Sigmoid colon (tissue), 4 donors: Measurements from ENCODE around the gene AASDH.

ENCODE experiments used
- POLR2A ChIP-seq, 2 donors: fragments of 450-650 bp; IDR thresholded peaks; one replicate each; pipeline ENCODE4 v1.6.1; 2016; ENCODE audit warnings: antibody characterized with exemption in 2 of 2, mild to moderate bottlenecking in 2 of 2, moderate library complexity in 2 of 2
- POLR2AphosphoS5 ChIP-seq, 4 donors: sonication (generic); formaldehyde crosslinking; IDR thresholded peaks; one replicate each; pipeline ENCODE4 v1.6.1; 2017; ENCODE audit warnings: antibody characterized with exemption in 4 of 4
- TF ChIP-seq, protein P1 (sequence below), 4 experiments: fragments of 450-650 bp in 3 of 4; fragments of 200-600 bp in 1 of 4; IDR thresholded peaks; one replicate each; pipeline ENCODE4 v1.5.1; 2016 to 2019; ENCODE audit warnings: antibody characterized with exemption in 4 of 4, mild to moderate bottlenecking in 3 of 4, moderate library complexity in 2 of 4

DNA sequence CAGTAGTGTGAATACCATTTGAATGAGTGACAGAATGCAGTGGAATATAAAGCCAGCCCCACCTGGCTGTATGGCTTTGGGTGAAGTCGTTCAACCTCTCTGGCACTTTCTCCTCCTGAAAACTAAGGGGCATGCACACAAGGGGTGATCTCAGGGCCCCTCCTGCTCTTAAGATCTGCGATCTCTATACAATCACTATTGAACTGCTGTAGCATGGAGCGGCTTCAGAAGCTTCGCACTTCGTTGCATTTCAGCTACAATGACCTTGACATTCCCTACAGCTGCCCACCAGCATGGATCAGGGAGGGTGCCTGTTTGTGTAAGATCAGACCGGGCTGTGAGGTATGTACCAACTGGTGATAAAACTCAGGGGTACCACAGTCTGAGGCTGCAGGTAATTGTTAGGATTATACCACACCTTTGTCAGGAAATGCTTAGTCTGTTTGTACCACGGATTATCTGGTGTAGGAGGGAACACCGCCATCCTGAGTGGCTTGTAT is 85.2 kb downstream of the AASDH start:
- TF ChIP-seq, protein P1, sequence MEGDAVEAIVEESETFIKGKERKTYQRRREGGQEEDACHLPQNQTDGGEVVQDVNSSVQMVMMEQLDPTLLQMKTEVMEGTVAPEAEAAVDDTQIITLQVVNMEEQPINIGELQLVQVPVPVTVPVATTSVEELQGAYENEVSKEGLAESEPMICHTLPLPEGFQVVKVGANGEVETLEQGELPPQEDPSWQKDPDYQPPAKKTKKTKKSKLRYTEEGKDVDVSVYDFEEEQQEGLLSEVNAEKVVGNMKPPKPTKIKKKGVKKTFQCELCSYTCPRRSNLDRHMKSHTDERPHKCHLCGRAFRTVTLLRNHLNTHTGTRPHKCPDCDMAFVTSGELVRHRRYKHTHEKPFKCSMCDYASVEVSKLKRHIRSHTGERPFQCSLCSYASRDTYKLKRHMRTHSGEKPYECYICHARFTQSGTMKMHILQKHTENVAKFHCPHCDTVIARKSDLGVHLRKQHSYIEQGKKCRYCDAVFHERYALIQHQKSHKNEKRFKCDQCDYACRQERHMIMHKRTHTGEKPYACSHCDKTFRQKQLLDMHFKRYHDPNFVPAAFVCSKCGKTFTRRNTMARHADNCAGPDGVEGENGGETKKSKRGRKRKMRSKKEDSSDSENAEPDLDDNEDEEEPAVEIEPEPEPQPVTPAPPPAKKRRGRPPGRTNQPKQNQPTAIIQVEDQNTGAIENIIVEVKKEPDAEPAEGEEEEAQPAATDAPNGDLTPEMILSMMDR (IDR thresholded peaks at IDR 0.05), result no peak
- TF ChIP-seq POLR2AphosphoS5 (IDR thresholded peaks at IDR 0.05), result no peak
- no peak for TF ChIP-seq POLR2A (IDR thresholded peaks at IDR 0.05)
